GM12878 (cell line): Measurements from ENCODE around the gene ATAD3A. TPM values are rescaled to one million over a fixed set of nuclear protein-coding genes. Genes with fewer than 3 reads are reported as not detected.
"Not testable (repeated sequence)": the region's sequence is repeated elsewhere in the genome, so short reads cannot be mapped to it uniquely, and the experiment has no call there.

Source experiments
- ATAC-seq: fragments of 200-7000 bp; cut with Tn5 transposase; 3 replicates; pipeline ENCODE4 v1.9.1; 2020; ENCODE audit warnings: mild to moderate bottlenecking, moderate library complexity
- BruUV-seq: library from RNA; stranded (reverse); fragments of 400-500 nt; replicated peaks from 2 replicates; lab custom pipeline; 2021; lab: Mats Ljungman, UMichigan
- CTCF ChIA-PET: fragments of 300-600 bp; sonication (Branson Sonifier 250); formaldehyde crosslinking; extraction: SDS; loops from one replicate; lab custom pipeline; 2021; ENCODE audit warnings: inconsistent platforms; lab: Yijun Ruan, JAX
- POLR2A ChIA-PET: fragments of 350-600 bp; formaldehyde crosslinking; extraction: SDS; loops from one replicate; lab custom pipeline; 2021; ENCODE audit warnings: inconsistent platforms; lab: Charles Lee
- RAD21 ChIA-PET: fragments of 300-600 bp; sonication (Branson Sonifier 250); formaldehyde crosslinking; loops from one replicate; lab custom pipeline; 2023; ENCODE audit warnings: antibody characterized with exemption; ENCODE audit not compliant: unreplicated experiment; lab: Charles Lee
- SMC1A ChIA-PET: fragments of 300-600 bp; sonication (Branson Sonifier 250); formaldehyde crosslinking; loops from one replicate; lab custom pipeline; 2023; ENCODE audit not compliant: unreplicated experiment, uncharacterized antibody; lab: Charles Lee
- DNase-seq: peaks from one replicate; pipeline ENCODE4 v3.0.0-alpha.2; 2011; ENCODE audit warnings: low read depth, low spot score
- FAIRE-seq: peaks from 3 replicates; lab custom pipeline; 2011; peaks lifted over from hg19 to GRCh38; lab: Jason Lieb, UNC
- H2AFZ ChIP-seq: 2 replicates; pipeline ENCODE4 v1.6.0; 2011; ENCODE audit warnings: low read depth, low read length, control low read depth; ENCODE audit not compliant: control insufficient read depth
- H3K27ac ChIP-seq: 2 replicates; pipeline ENCODE4 v1.5.1; 2011; ENCODE audit warnings: control low read depth; ENCODE audit not compliant: control insufficient read depth, insufficient read depth
- H3K27me3 ChIP-seq, 2 experiments: replicated peaks in 1 of 2; 2 replicates each; pipeline versions ENCODE4 v1.6.0 to v1.6.1; 2011; ENCODE audit warnings: low read length in 1 of 2; ENCODE audit not compliant: control insufficient read depth in 2 of 2, insufficient read depth in 2 of 2
- H3K36me3 ChIP-seq, 2 experiments: 2 replicates each; pipeline ENCODE4 v1.5.1; 2011; ENCODE audit warnings: low read length in 1 of 2; ENCODE audit not compliant: control insufficient read depth in 2 of 2, insufficient read depth in 2 of 2
- H3K4me1 ChIP-seq: 2 replicates; pipeline ENCODE4 v1.6.1; 2011; ENCODE audit warnings: mild to moderate bottlenecking, low read length, moderate library complexity, mixed read lengths; ENCODE audit not compliant: control insufficient read depth, insufficient read depth
- H3K4me2 ChIP-seq: 2 replicates; pipeline ENCODE4 v1.6.0; 2011; ENCODE audit warnings: control low read depth; ENCODE audit not compliant: control insufficient read depth, insufficient read depth
- H3K4me3 ChIP-seq: fragments of 200-600 bp; sonication (generic); 2 replicates; pipeline ENCODE4 v1.5.1; 2016
- H3K79me2 ChIP-seq: 2 replicates; pipeline ENCODE4 v1.6.0; 2011; ENCODE audit warnings: low read length; ENCODE audit not compliant: control insufficient read depth, insufficient read depth
- H3K9ac ChIP-seq: 2 replicates; pipeline ENCODE4 v1.8.0; 2011; ENCODE audit warnings: low read length, control low read depth, mixed read lengths; ENCODE audit not compliant: control insufficient read depth, insufficient read depth
- H3K9me3 ChIP-seq: replicated peaks from 3 replicates; pipeline ENCODE4 v1.5.1; 2011; ENCODE audit warnings: mild to moderate bottlenecking, low read length; ENCODE audit not compliant: control insufficient read depth, insufficient read depth
- H4K20me1 ChIP-seq: 2 replicates; pipeline ENCODE4 v1.6.0; 2011; ENCODE audit not compliant: control insufficient read depth, insufficient read depth
- BHLHE40 ChIP-seq, 2 experiments: fragments of 450-650 bp in 1 of 2; IDR thresholded peaks; 2 replicates each; pipeline ENCODE4 v1.6.1; 2011 to 2017; ENCODE audit warnings: low read depth in 2 of 2, borderline replicate concordance in 1 of 2, improper control_type of control experiment in 1 of 2, low read length in 1 of 2, mild to moderate bottlenecking in 1 of 2
- WGBS: methylation state at CpG from one replicate; pipeline ENCODE4 v1.1.6; 2016; ENCODE audit warnings: low lambda C conversion rate; ENCODE audit not compliant: insufficient replicate concordance, insufficient coverage; ENCODE audit errors: missing lambda C conversion rate; 5-methylcytosine and 5-hydroxymethylcytosine counted together
- in situ Hi-C: fragments of 300-500 bp; cut with MboI; formaldehyde crosslinking; loops from 9 replicates; pipeline ENCODE4 v1.14.3; 2018; ENCODE audit warnings: mixed read lengths
- intact Hi-C: fragments of 100-400 bp; cut with micrococcal nuclease; formaldehyde crosslinking; loops from one replicate; pipeline ENCODE4 v1.14.2; 2022; ENCODE audit not compliant: unreplicated experiment
- polyA plus RNA-seq, 11 experiments: library from polyadenylated mRNA; depleted of rRNA in 4 of 11; unstranded in 6 of 11; stranded (reverse) in 5 of 11; fragments of >200 nt; fragmentation: Nextera tagmentation in 4 of 11; fragmentation: Illumina TruSeq in 1 of 11; extraction: Ambion mirVana in 4 of 11; extraction: Trizol in 1 of 11; gene quantifications; 1 replicate in 1 of 11; 2 replicates in 10 of 11; pipeline versions ENCODE4 v1.2.1 to v1.2.3, GENCODE V29; 2011 to 2016; ENCODE audit warnings: inconsistent platforms in 2 of 11, missing spikeins in 2 of 11, low read depth in 1 of 11
- total RNA-seq, 4 experiments: library from RNA; depleted of rRNA in 3 of 4; stranded (reverse); fragments of >200 nt in 3 of 4; fragmentation: Illumina TruSeq in 1 of 4; extraction: Trizol in 1 of 4; gene quantifications; 2 replicates each; pipeline versions ENCODE4 v1.2.1 to v1.2.3, GENCODE V29; 2013 to 2021

The ATAD3A gene
- total and polyA plus RNA-seq, 10 of the 15 experiments (the other 5 are each of a cell fraction or from before 2014, with no cell fraction given), result 0.05 to 93.5 (median 38.9) TPM

- H3K4me1 ChIP-seq, intact Hi-C loops, in situ Hi-C loops, H4K20me1 ChIP-seq, H2AFZ ChIP-seq, FAIRE-seq, SMC1A ChIA-PET, H3K36me3 ChIP-seq, H3K9me3 ChIP-seq, BruUV-seq, RAD21 ChIA-PET, H3K27me3 ChIP-seq, POLR2A ChIA-PET, CTCF ChIA-PET, H3K9ac ChIP-seq, H3K4me2 ChIP-seq, H3K27ac ChIP-seq, DNase-seq: not testable (repeated sequence)
- peak; percentile 21 for ATAC-seq
- peak overlapping the region; percentile 65; the same call in 1 of the 2 replicates for H3K4me3 ChIP-seq
- H3K79me2 ChIP-seq, result peaks cover 19% of the 10 kb centered on the region
- under 1% methylated on average over 25 of the region's 52 CpGs for WGBS
- peak in 1 of 2 experiments; percentile 50; a peak in 2 of 4 replicates for TF ChIP-seq BHLHE40 (IDR thresholded peaks at IDR 0.05; ENCODE audit: borderline replicate concordance in 1 of 2, low read depth in 2 of 2, low read length in 1 of 2)
Measured at GRCh38 chr1:1512425-1512824, 463 bp downstream of the ATAD3A start.

GRCh38 chr1:1513675-1514074 lies 1.7 kb downstream of the ATAD3A start:
- H3K9ac ChIP-seq, DNase-seq, H3K4me3 ChIP-seq, H2AFZ ChIP-seq, POLR2A ChIA-PET, H3K4me2 ChIP-seq, SMC1A ChIA-PET, H3K27me3 ChIP-seq, H4K20me1 ChIP-seq, H3K4me1 ChIP-seq, RAD21 ChIA-PET, BruUV-seq, H3K36me3 ChIP-seq, in situ Hi-C loops, H3K27ac ChIP-seq, H3K9me3 ChIP-seq, FAIRE-seq, ATAC-seq, intact Hi-C loops, CTCF ChIA-PET: not testable (repeated sequence)
- peaks cover 19% of the 10 kb centered on the region for H3K79me2 ChIP-seq
- WGBS, result 82% methylated on average over 13 of the region's 18 CpGs

GRCh38 chr1:1514376-1514775 lies 2.4 kb downstream of the ATAD3A start:
- H2AFZ ChIP-seq, H3K4me2 ChIP-seq, H3K4me1 ChIP-seq, H3K9me3 ChIP-seq, SMC1A ChIA-PET, H3K4me3 ChIP-seq, H3K27me3 ChIP-seq, RAD21 ChIA-PET, ATAC-seq, BruUV-seq, H3K9ac ChIP-seq, POLR2A ChIA-PET, H3K36me3 ChIP-seq, H3K27ac ChIP-seq, in situ Hi-C loops, DNase-seq, FAIRE-seq, H4K20me1 ChIP-seq, intact Hi-C loops: not testable (repeated sequence)
- H3K79me2 ChIP-seq, result peaks cover 19% of the 10 kb centered on the region
- CTCF ChIA-PET, result interaction anchor here (1.6 kb wide), 1 partner anchor 9 kb away, joined by 3 read pairs; no protein-coding TSS in a partner anchor
- WGBS, result 77% methylated on average over 16 of the region's 16 CpGs

GRCh38 chr1:1516923-1517322 lies 5.0 kb downstream of the ATAD3A start:
- H3K9ac ChIP-seq, BruUV-seq, H3K27ac ChIP-seq, H3K4me1 ChIP-seq, CTCF ChIA-PET, H3K27me3 ChIP-seq, RAD21 ChIA-PET, intact Hi-C loops, H3K4me2 ChIP-seq, in situ Hi-C loops, POLR2A ChIA-PET, FAIRE-seq, H3K4me3 ChIP-seq, H4K20me1 ChIP-seq, SMC1A ChIA-PET, H3K9me3 ChIP-seq, H2AFZ ChIP-seq, ATAC-seq, DNase-seq: not testable (repeated sequence)
- peaks cover 0 to 13% of the 10 kb centered on the region in 2 experiments; a peak in 2 of 4 replicates for H3K36me3 ChIP-seq
- 99% methylated on average over 14 of the region's 14 CpGs for WGBS
- H3K79me2 ChIP-seq, result peaks cover 12% of the 10 kb centered on the region
